GM13976 (cell line): Measurements from ENCODE around the gene RAB19.
A peak's percentile ranks its signal among the peaks of the same experiment; 100 is the strongest.

Experiments
- DNase-seq: peaks from one replicate; pipeline ENCODE4 v3.0.0; 2012; ENCODE audit warnings: low spot score
- CTCF ChIP-seq: IDR thresholded peaks from 2 replicates; pipeline ENCODE4 v1.5.1; 2012; ENCODE audit warnings: borderline replicate concordance, mild to moderate bottlenecking; ENCODE audit not compliant: insufficient read depth; ENCODE audit errors: extremely low read depth, missing control alignments, control extremely low read depth
- in situ Hi-C: fragments of 300-500 bp; cut with MboI; formaldehyde crosslinking; loops from one replicate; pipeline ENCODE4 v1.12.0; 2022; ENCODE audit warnings: low sequenced_read_pairs, mixed read lengths, inconsistent platforms; ENCODE audit not compliant: unreplicated experiment

RAB19 gene, protein sequence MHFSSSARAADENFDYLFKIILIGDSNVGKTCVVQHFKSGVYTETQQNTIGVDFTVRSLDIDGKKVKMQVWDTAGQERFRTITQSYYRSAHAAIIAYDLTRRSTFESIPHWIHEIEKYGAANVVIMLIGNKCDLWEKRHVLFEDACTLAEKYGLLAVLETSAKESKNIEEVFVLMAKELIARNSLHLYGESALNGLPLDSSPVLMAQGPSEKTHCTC

GRCh38 chr7:140403878-140404564 is at the start of gene RAB19:
Gene RAB19 (plus strand): TSS chr7:140404058. CDS start chr7:140407647, 3,589 bp downstream.
- in situ Hi-C loops = no loop called here
- DNase-seq = peak; percentile 56
- no peak for TF ChIP-seq CTCF

- in situ Hi-C loops = no loop called here
- DNase-seq = no peak
- TF ChIP-seq CTCF = no peak
These were observed 45.8 kb upstream of the RAB19 start for GRCh38 chr7:140358024-140358411.

GRCh38 chr7:140358412-140359051 is 45.3 kb upstream of the RAB19 start:
- in situ Hi-C loops = no loop called here
- no peak for DNase-seq
- no peak for TF ChIP-seq CTCF

GRCh38 chr7:140360697-140361229 is 43.1 kb upstream of the RAB19 start:
- DNase-seq = no peak
- in situ Hi-C loops = no loop called here
- no peak for TF ChIP-seq CTCF

GRCh38 chr7:140364819-140365218 is 39.0 kb upstream of the RAB19 start:
- DNase-seq = no peak
- in situ Hi-C loops = no loop called here
- no peak for TF ChIP-seq CTCF

- no peak for TF ChIP-seq CTCF
- in situ Hi-C loops = no loop called here
- DNase-seq = no peak
These were observed 36.3 kb upstream of the RAB19 start for GRCh38 chr7:140367528-140367927.
